Measurements from ENCODE around the gene MDH1B.

The MDH1B gene

DNA sequence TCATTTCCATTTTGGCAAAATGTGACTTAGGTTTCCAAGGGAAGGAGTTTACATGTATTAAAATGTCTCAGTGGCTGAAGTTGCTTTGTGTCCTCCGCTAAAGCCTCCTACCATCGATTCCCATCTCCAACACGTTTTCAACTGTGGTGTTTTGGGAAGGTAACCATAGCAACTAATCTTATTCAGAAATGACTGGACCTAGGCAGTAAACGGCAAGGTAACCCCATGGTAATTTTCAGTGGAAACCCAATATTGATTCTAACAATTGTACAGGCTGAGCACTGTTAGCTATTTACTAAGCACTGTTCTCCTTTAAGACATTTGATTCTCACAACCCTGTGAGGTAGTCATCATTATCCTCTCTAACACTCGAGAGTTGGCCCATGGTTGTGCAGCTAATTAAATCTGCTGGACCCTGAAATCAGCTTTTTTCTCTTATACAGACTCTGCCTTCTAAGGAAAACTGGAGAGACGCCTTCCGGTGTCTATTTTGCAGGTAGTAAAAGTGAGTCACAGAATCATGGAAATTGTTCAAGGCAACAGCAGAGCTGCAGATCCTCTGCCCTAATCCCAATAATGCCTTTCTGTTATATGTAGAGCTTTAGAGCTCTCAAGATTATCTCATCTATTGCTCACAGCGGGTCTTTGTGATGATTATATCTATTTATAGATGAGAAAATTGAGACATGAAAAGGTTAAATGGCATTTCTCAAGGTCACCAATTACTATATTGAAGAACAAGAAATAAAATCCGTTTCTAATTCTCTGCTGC is 36.5 kb upstream of the MDH1B start:
- TF ChIP-seq, protein P1, sequence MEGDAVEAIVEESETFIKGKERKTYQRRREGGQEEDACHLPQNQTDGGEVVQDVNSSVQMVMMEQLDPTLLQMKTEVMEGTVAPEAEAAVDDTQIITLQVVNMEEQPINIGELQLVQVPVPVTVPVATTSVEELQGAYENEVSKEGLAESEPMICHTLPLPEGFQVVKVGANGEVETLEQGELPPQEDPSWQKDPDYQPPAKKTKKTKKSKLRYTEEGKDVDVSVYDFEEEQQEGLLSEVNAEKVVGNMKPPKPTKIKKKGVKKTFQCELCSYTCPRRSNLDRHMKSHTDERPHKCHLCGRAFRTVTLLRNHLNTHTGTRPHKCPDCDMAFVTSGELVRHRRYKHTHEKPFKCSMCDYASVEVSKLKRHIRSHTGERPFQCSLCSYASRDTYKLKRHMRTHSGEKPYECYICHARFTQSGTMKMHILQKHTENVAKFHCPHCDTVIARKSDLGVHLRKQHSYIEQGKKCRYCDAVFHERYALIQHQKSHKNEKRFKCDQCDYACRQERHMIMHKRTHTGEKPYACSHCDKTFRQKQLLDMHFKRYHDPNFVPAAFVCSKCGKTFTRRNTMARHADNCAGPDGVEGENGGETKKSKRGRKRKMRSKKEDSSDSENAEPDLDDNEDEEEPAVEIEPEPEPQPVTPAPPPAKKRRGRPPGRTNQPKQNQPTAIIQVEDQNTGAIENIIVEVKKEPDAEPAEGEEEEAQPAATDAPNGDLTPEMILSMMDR (IDR thresholded peaks at IDR 0.05; ENCODE audit: control extremely low read depth, extremely low read depth, low read depth, missing control alignments): no peak
- ChIA-PET POLR2A (no interaction called here), CTCF (interaction anchor here (0.9 to 5.2 kb wide), 22 partner anchors 11 to 1239 kb away, joined by 3 to 57 read pairs (median 4); no protein-coding TSS in a partner anchor)
- DNase-seq (ENCODE audit: extremely low spot score): no peak

DNA sequence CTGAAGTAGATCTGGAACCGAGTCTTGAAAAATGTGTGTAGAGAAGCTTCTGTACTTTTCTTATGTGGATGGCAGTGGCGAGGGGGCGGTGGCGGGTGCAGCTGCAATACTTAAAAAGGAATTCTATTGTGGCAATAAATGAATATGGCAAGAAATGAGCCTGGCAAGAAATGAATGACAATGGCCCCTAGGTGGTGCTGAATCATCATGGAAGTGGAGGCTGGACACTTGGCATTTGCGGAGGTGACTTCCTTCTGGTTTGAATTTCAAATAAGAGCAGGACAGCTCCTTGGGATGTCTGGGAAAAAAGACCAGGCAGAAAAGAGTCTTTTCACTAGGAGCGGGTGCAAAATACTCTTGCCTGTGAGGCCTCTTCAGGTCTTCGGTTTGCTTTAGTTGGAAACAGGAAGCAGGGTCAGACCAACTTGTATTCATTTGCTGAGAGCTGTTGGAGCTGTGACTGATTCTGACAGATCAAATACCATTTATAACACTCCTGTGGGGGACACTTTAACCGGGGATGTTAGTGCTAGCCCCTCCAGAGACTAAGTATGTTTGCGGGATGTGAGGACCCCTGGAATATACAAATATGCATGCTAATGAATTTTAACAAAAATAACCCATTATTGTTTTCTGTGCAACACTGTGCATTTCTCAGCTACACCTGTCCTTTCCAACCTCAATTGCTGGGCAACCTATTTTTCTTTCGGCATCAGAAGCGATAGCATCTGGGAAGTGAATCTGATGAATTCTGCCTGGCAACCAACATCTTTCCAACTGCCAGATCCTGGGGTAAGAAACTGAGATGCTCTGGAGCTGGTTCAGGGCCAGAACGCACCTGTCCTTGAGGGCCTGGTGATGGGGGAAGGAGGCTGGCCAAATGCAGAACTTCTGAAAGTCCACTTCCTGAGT is 35.6 kb upstream of the MDH1B start:
- ChIA-PET POLR2A (no interaction called here), CTCF (interaction anchor here (0.9 to 5.2 kb wide), 34 partner anchors 10 to 1240 kb away, joined by 3 to 57 read pairs (median 4); partner anchors contain the start of genes FASTKD2 and MDH1B)
- DNase-seq (ENCODE audit: extremely low spot score): peak; percentile 48
- TF ChIP-seq, protein P1 (IDR thresholded peaks at IDR 0.05; ENCODE audit: control extremely low read depth, extremely low read depth, low read depth, missing control alignments): peak; percentile 66

DNA sequence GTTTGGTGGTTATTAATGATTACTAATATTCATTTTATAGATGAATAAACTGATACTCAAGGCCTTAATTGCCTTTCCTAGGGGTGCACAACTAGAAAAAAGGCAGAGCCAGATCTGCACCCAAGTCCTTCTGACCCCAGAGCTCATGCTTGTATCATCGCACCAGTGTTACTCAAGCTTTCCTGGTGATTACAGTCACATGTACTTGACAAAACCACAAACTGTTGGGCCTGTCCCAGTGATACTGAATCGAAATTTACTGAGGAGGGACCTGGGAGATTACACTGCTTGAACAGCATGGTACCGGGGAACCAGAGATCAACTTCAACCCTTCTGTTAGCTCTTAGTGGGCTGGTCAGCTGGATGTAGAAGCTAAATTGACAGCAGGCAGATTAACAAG is 34.0 kb upstream of the MDH1B start:
- CTCF ChIA-PET: interaction anchor here (0.8 to 5.2 kb wide), 17 partner anchors 9 to 1168 kb away, joined by 3 to 57 read pairs (median 6); partner anchors contain the start of genes FASTKD2 and MDH1B
- TF ChIP-seq, protein P1 (IDR thresholded peaks at IDR 0.05; ENCODE audit: control extremely low read depth, extremely low read depth, low read depth, missing control alignments): no peak
- POLR2A ChIA-PET: no interaction called here
- DNase-seq (ENCODE audit: extremely low spot score): no peak

DNA sequence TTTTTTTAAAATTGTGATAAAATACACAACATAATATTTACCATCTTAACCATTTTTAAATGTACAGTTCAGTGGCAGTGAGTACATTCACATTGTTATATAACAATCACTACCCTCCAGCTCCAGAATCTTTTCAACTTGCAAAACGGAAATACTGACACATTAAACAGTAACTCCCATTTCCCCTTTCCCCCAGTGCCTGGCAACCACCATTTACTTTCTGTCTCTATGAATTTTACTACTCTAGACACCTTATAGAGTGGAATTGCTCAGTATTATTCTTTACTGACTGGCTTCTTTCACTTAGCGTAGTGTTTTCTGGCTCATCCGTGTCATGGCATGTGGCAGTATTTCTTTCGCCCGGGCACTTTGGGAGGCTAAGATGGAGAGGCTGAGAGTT is 32.9 kb upstream of the MDH1B start:
- ChIA-PET CTCF (interaction anchor here (0.9 to 1.6 kb wide), 5 partner anchors 9 to 103 kb away, joined by 3 to 5 read pairs (median 4); no protein-coding TSS in a partner anchor), POLR2A (no interaction called here)
- TF ChIP-seq, protein P1 (IDR thresholded peaks at IDR 0.05; ENCODE audit: control extremely low read depth, extremely low read depth, low read depth, missing control alignments): no peak
- DNase-seq (ENCODE audit: extremely low spot score): no peak

DNA sequence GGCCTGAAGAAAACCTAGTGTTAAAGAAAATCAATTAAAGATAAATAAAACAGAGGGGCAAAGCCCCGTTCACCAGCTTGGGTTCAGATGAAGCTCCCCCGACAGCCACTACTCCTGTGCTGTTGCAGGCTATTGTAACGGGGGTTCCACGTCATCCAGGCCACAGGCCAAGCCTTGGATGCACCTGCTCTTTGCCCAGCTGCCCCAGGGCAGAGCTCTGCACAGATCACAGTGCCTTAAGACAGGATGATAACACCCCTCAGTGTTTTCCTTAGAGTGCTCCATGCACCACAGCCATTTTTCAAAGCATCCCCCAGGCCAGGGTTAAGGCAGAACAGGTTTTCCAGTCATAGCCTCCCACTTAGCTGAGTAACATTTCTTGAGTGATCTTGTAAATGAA is 32.2 kb upstream of the MDH1B start:
- TF ChIP-seq, protein P1 (IDR thresholded peaks at IDR 0.05; ENCODE audit: control extremely low read depth, extremely low read depth, low read depth, missing control alignments): no peak
- CTCF ChIA-PET: interaction anchor here (0.7 to 1.6 kb wide), 7 partner anchors 9 to 1229 kb away, joined by 3 to 5 read pairs (median 3); partner anchors contain the start of gene PLEKHM3
- POLR2A ChIA-PET: no interaction called here
- no peak for DNase-seq (ENCODE audit: extremely low spot score)

DNA sequence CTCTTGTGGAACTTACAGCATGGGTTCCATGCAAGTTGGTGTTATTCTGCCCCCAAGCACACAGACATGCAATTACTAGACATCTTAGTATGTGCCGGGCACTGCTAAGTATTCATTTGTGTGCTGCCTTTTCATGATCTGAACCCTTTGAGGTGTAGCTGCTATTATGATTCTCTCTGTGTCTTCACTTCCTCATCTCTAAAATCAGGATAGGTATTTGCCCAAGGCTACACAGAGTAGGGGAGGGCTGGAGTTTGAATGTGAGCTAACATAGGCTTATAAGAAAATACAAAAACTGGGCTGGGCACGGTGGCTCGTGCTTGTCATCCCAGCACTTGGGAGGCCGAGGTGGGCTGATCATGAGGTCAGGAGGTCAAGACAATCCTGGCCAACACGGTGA is 27.5 kb upstream of the MDH1B start:
- POLR2A ChIA-PET: no interaction called here
- DNase-seq (ENCODE audit: extremely low spot score): no peak
- TF ChIP-seq, protein P1 (IDR thresholded peaks at IDR 0.05; ENCODE audit: control extremely low read depth, extremely low read depth, low read depth, missing control alignments): no peak
- CTCF ChIA-PET: interaction anchor here (1.2 to 6.0 kb wide), 6 partner anchors 9 to 89 kb away, joined by 3 to 57 read pairs (median 4); no protein-coding TSS in a partner anchor

Measured in GM10248 (cell line).